Testis (tissue), 2 donors: ENCODE results near the gene GLDC.

Experiments used
- CTCF ChIP-seq, 3 experiments: fragments of 450-650 bp in 2 of 3; fragments of 200-600 bp in 1 of 3; sonication (generic) in 1 of 3; IDR thresholded peaks; one replicate each; pipeline ENCODE4 v1.5.1; 2016 to 2019; ENCODE audit warnings: antibody characterized with exemption in 3 of 3, mild to moderate bottlenecking in 2 of 3, moderate library complexity in 1 of 3
- POLR2A ChIP-seq: fragments of 450-650 bp; IDR thresholded peaks from one replicate; pipeline ENCODE4 v1.6.1; 2017; ENCODE audit warnings: antibody characterized with exemption, mild to moderate bottlenecking, moderate library complexity

GRCh38 chr9:6630502-6631206, 14.9 kb downstream of the GLDC start:
- no peak for TF ChIP-seq CTCF (IDR thresholded peaks at IDR 0.05)
- TF ChIP-seq POLR2A, result no peak
